Measurements from ENCODE around the gene OSR1.

Gene OSR1

DNA sequence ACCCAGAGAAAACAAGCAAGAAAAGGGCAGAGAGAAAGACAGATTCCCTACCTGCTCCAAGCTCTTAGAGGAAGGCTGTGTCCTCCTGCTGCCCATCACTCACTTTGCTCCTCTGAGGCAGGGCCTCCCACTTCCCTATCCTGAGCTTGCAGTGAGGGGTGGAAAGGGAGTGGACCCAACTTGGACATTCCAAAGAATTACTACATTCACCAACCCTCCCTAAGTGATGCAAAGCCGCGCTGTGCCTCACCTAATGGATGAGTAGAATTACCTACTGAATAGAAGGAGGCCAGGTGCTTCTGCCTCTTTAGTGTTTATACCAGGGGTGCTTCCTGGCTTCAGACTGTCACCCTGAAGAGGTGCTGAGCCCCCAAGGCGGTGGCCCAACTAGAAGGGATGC is 5.6 kb upstream of the OSR1 start:
- TF ChIP-seq, protein P1, sequence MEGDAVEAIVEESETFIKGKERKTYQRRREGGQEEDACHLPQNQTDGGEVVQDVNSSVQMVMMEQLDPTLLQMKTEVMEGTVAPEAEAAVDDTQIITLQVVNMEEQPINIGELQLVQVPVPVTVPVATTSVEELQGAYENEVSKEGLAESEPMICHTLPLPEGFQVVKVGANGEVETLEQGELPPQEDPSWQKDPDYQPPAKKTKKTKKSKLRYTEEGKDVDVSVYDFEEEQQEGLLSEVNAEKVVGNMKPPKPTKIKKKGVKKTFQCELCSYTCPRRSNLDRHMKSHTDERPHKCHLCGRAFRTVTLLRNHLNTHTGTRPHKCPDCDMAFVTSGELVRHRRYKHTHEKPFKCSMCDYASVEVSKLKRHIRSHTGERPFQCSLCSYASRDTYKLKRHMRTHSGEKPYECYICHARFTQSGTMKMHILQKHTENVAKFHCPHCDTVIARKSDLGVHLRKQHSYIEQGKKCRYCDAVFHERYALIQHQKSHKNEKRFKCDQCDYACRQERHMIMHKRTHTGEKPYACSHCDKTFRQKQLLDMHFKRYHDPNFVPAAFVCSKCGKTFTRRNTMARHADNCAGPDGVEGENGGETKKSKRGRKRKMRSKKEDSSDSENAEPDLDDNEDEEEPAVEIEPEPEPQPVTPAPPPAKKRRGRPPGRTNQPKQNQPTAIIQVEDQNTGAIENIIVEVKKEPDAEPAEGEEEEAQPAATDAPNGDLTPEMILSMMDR (conservative IDR thresholded peaks at IDR 0.05; ENCODE audit: control insufficient read depth, insufficient read depth, low read depth, low read length), result no peak
- no peak overlapping the region for H3K4me3 ChIP-seq (ENCODE audit: control insufficient read depth, low read depth, low read length)
- no peak for DNase-seq (ENCODE audit: low read depth)

- TF ChIP-seq, protein P1 (conservative IDR thresholded peaks at IDR 0.05; ENCODE audit: control insufficient read depth, insufficient read depth, low read depth, low read length), result no peak
Measured at GRCh38 chr2:19363474-19363778, 5.0 kb upstream of the OSR1 start.

DNA sequence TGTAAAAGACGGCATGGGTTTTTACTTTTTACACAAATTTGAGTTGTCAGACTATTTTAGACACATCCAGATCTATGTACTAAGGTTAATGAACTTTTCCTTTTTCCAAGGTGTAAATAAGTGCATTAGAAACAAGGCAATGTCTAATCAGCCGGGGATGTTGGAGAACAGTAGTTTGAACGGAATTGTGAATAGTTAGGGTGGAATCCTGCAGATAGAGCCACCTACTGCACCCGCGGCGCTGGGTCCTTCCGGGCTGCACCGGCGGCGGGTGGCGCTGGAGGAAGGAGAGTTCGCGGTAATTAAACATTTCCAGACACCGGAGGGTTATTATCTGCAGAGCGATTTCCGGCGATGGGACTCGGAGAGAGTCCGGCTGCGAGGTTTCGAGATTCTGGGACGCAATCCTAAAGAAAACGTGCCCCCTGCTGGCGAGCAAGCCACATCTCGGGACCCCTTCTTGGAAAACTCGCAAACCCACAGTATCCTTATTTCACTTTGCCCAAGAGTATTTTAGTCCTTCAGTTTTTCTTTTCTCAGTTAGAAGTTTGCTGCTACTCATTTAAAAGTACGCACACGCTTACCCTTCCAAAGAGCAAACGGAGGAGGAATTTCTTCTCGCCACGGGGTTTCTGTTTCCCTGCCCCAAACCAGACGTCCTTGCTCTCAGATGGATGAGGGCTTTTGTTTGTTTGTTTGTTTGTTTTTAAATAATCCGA is 4.5 kb upstream of the OSR1 start:
- H3K4me3 ChIP-seq (ENCODE audit: control insufficient read depth, low read depth, low read length), result peak overlapping the region; percentile 82
- TF ChIP-seq, protein P1 (conservative IDR thresholded peaks at IDR 0.05; ENCODE audit: control insufficient read depth, insufficient read depth, low read depth, low read length), result peak; percentile 81
- peak; percentile 86 for DNase-seq (ENCODE audit: low read depth)

More at GRCh38 chr2:19363474-19363778, 5.0 kb upstream of the OSR1 start:
- DNase-seq (ENCODE audit: low read depth), result no peak
- peak overlapping the region; percentile 82 for H3K4me3 ChIP-seq (ENCODE audit: control insufficient read depth, low read depth, low read length)

DNA sequence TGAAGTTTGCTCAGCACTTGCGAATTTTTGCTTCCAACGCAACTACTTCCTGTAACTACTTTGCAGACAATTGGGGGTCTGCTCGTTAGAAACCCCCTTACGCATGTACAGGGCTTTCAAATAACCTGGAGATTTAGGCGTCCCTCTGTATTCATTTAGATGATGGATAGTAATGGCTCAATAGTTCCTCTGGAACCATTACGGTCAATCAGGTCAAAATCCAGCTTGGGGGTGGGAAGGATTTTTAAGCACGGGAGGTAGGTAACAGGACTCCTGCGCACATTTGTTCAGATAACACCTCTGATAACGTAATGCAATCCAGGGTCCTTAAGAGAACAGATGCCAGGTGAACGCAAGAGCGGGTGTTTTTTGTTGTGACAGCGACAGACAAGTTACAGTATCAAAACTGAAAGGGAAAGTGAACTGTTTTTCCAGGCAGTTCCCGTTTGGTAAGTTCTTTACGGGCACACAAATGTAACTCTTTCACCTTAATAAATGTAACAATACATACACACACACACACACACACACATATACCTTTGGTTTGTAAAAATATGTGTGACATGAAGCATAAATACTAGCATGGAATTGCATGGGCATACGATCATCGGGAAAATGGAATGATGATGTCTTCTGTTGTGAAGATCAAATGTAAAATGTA is 3.8 kb upstream of the OSR1 start:
- peak; percentile 40 for DNase-seq (ENCODE audit: low read depth)
- TF ChIP-seq, protein P1 (conservative IDR thresholded peaks at IDR 0.05; ENCODE audit: control insufficient read depth, insufficient read depth, low read depth, low read length), result no peak
- H3K4me3 ChIP-seq (ENCODE audit: control insufficient read depth, low read depth, low read length), result peak overlapping the region; percentile 82

GRCh38 chr2:19361325-19361990 is 3.0 kb upstream of the OSR1 start:
- DNase-seq (ENCODE audit: low read depth), result no peak
- H3K4me3 ChIP-seq (ENCODE audit: control insufficient read depth, low read depth, low read length), result peak overlapping the region; percentile 82
- TF ChIP-seq, protein P1 (conservative IDR thresholded peaks at IDR 0.05; ENCODE audit: control insufficient read depth, insufficient read depth, low read depth, low read length), result no peak

GRCh38 chr2:19360966-19361321 is 2.5 kb upstream of the OSR1 start:
- TF ChIP-seq, protein P1 (conservative IDR thresholded peaks at IDR 0.05; ENCODE audit: control insufficient read depth, insufficient read depth, low read depth, low read length), result no peak
- H3K4me3 ChIP-seq (ENCODE audit: control insufficient read depth, low read depth, low read length), result peak overlapping the region; percentile 82
- no peak for DNase-seq (ENCODE audit: low read depth)
